SK-N-SH treated with all-trans-retinoic acid at 6 μM for 48 hours (cell line): ENCODE measurements around the gene SH3RF2.

Experiments
- ATAC-seq: fragments of 200-7000 bp; cut with Tn5 transposase; 3 replicates; pipeline ENCODE4 v1.9.1; 2020; ENCODE audit warnings: mild to moderate bottlenecking, moderate library complexity
- ARNTL ChIP-seq: fragments of 450-650 bp; formaldehyde crosslinking; IDR thresholded peaks from 2 replicates; pipeline ENCODE4 v1.5.0; 2020; ENCODE audit warnings: low read depth, mild to moderate bottlenecking, moderate library complexity, borderline replicate concordance
- CSDC2 ChIP-seq: fragments of 250-450 bp; sonication (Bioruptor Pico); IDR thresholded peaks from 2 replicates; pipeline ENCODE4 v1.5.0; 2020; ENCODE audit warnings: mild to moderate bottlenecking, moderate library complexity
- ESRRG ChIP-seq: fragments of 250-450 bp; sonication (Bioruptor Pico); IDR thresholded peaks from 2 replicates; pipeline ENCODE4 v1.6.1; 2021; ENCODE audit warnings: mild to moderate bottlenecking
- GLIS3 ChIP-seq: fragments of 250-450 bp; sonication (Bioruptor Pico); IDR thresholded peaks from 2 replicates; pipeline ENCODE4 v1.5.0; 2020; ENCODE audit warnings: mild to moderate bottlenecking, moderate library complexity
- ISL1 ChIP-seq: fragments of 250-450 bp; sonication (Bioruptor Pico); IDR thresholded peaks from 2 replicates; pipeline ENCODE4 v2.1.2; 2022; ENCODE audit warnings: mild to moderate bottlenecking, moderate library complexity
- OSR1 ChIP-seq: fragments of 250-450 bp; sonication (Bioruptor Pico); IDR thresholded peaks from 2 replicates; pipeline ENCODE4 v1.8.0; 2022; ENCODE audit warnings: moderate library complexity, mild to moderate bottlenecking, inconsistent platforms
- PPARA ChIP-seq: fragments of 250-450 bp; sonication (Bioruptor Pico); IDR thresholded peaks from 2 replicates; pipeline ENCODE4 v1.5.0; 2020; ENCODE audit warnings: mild to moderate bottlenecking, borderline replicate concordance
- RARB ChIP-seq: fragments of 250-450 bp; sonication (Bioruptor Pico); IDR thresholded peaks from 2 replicates; pipeline ENCODE4 v1.8.0; 2021; ENCODE audit warnings: mild to moderate bottlenecking, moderate library complexity
- SNAI2 ChIP-seq: fragments of 250-450 bp; sonication (Bioruptor Pico); IDR thresholded peaks from 2 replicates; pipeline ENCODE4 v1.5.0; 2020; ENCODE audit warnings: mild to moderate bottlenecking, moderate library complexity
- TCF4 ChIP-seq: fragments of 250-450 bp; sonication (Bioruptor Pico); IDR thresholded peaks from 2 replicates; pipeline ENCODE4 v1.8.0; 2021; ENCODE audit warnings: mild to moderate bottlenecking, moderate library complexity, borderline replicate concordance
- ZC3H10 ChIP-seq: fragments of 250-450 bp; sonication (Bioruptor Pico); IDR thresholded peaks from 2 replicates; pipeline ENCODE4 v1.5.1; 2021; ENCODE audit warnings: mild to moderate bottlenecking, moderate library complexity
- ZFP3 ChIP-seq: fragments of 250-450 bp; sonication (Bioruptor Pico); IDR thresholded peaks from 2 replicates; pipeline ENCODE4 v1.5.0; 2020; ENCODE audit warnings: mild to moderate bottlenecking, moderate library complexity
- ZFP30 ChIP-seq: fragments of 450-650 bp; formaldehyde crosslinking; IDR thresholded peaks from 2 replicates; pipeline ENCODE4 v1.5.0; 2022; ENCODE audit warnings: mild to moderate bottlenecking, moderate library complexity
- ZNF565 ChIP-seq: fragments of 450-650 bp; formaldehyde crosslinking; conservative IDR thresholded peaks from 2 replicates; pipeline ENCODE4 v1.5.0; 2020; ENCODE audit warnings: low read depth, mild to moderate bottlenecking, moderate library complexity
- ZNF70 ChIP-seq: fragments of 450-650 bp; formaldehyde crosslinking; IDR thresholded peaks from 2 replicates; pipeline ENCODE4 v1.5.0; 2020; ENCODE audit warnings: mild to moderate bottlenecking, moderate library complexity
- ZNF8 ChIP-seq: fragments of 450-650 bp; formaldehyde crosslinking; IDR thresholded peaks from 2 replicates; pipeline ENCODE4 v1.5.0; 2020; ENCODE audit warnings: mild to moderate bottlenecking, moderate library complexity
- TF ChIP-seq, protein P1 (sequence below): fragments of 250-450 bp; sonication (Bioruptor Pico); IDR thresholded peaks from 2 replicates; pipeline ENCODE4 v1.8.0; 2021; ENCODE audit warnings: low read depth, mild to moderate bottlenecking, moderate library complexity, borderline replicate concordance
- TF ChIP-seq, protein P2 (sequence below): fragments of 250-450 bp; sonication (Bioruptor Pico); IDR thresholded peaks from 2 replicates; pipeline ENCODE4 v1.5.1; 2020; ENCODE audit warnings: low read depth, mild to moderate bottlenecking, moderate library complexity
- TF ChIP-seq, protein P3 (sequence below): fragments of 250-450 bp; sonication (Bioruptor Pico); IDR thresholded peaks from 2 replicates; pipeline ENCODE4 v1.8.0; 2020; ENCODE audit warnings: mild to moderate bottlenecking, moderate library complexity, borderline replicate concordance
- TF ChIP-seq, protein P4 (sequence below): fragments of 250-450 bp; sonication (Bioruptor Pico); IDR thresholded peaks from 2 replicates; pipeline ENCODE4 v1.5.0; 2020; ENCODE audit warnings: mild to moderate bottlenecking, moderate library complexity
- TF ChIP-seq, protein P5 (sequence below): fragments of 250-450 bp; sonication (Bioruptor Pico); IDR thresholded peaks from 2 replicates; pipeline ENCODE4 v1.5.1; 2021; ENCODE audit warnings: mild to moderate bottlenecking, moderate library complexity

Gene SH3RF2

DNA sequence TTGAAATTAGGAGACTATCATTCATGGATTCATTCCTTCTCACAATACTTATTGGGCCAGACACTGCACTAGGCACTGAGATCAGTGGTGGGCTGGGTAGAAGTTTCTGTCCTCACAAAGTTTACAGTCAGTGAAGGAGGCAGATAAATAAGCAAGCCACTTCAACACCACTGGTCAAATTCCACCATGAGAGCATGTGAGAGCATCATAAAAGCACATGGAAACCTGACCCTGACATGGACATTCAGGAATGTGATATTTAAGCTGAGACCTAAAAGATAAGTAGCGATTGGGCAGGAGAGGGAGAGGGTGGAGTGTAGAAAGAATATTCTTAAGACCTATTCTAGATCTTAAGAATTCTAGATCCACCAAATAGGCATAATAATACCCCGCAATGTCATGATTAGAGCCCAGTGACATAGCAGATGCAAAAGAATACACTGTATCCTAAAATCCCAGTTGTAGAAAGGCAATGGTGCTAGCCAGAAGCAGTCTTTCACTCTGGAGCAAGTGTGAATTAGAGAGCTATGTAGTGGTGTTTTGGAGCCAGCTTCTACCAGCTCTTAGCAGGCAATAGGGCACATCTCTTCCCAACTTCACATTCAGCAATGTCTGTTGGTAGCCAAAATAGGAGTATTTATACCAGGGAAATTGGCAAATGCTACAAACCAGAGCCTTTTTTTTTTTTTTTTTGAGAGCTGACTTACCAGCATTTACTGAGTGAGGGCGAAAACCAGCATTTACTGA, 46.4 kb downstream of the SH3RF2 start:
- no peak for ATAC-seq
- no peak for TF ChIP-seq OSR1 (CRISPR knock-in tag)
- no peak for TF ChIP-seq ZNF70 (CRISPR knock-in tag)
- TF ChIP-seq, protein P1, sequence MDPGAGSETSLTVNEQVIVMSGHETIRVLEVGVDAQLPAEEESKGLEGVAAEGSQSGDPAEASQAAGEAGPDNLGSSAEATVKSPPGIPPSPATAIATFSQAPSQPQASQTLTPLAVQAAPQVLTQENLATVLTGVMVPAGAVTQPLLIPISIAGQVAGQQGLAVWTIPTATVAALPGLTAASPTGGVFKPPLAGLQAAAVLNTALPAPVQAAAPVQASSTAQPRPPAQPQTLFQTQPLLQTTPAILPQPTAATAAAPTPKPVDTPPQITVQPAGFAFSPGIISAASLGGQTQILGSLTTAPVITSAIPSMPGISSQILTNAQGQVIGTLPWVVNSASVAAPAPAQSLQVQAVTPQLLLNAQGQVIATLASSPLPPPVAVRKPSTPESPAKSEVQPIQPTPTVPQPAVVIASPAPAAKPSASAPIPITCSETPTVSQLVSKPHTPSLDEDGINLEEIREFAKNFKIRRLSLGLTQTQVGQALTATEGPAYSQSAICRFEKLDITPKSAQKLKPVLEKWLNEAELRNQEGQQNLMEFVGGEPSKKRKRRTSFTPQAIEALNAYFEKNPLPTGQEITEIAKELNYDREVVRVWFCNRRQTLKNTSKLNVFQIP (CRISPR knock-in tag) = no peak
- no peak for TF ChIP-seq ZNF565 (CRISPR knock-in tag)

DNA sequence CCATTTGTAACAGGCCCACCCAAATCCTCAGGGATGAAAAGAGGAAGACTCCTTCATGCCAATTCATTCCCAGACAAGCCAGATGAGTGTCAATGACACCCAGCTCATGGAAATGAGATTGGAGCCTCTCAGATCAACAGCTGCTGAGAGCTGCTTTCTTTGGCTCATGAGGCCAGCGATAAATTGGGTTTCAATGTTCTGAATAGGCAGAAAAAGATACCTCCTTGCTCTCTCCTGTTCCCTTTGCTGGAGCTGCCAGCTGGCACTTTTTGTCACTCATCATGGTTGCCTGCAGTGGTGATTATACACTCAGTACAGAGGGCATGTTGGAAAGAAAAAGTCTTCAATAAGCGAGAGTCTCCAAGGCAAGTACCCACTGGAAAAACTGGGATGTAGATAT, 47.1 kb downstream of the SH3RF2 start:
- ATAC-seq = no peak

DNA sequence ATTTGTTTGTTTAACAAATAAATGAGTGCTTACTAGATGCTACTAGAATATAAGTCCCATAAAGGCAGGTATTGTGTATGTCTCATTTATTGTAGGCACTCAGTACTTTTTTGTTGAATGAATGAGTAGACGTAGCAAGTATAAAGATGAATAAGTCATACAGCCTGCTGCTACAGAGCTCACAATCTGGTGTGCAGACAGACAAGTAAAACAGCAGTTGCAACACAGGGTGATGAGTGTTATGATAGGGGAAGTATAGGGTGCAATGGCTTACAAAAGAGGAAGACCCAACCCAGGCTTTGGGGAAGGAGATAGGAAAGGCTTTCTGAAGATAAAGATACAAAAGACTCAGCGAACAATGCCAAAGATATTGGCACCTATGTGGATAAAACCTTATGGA, 47.7 kb downstream of the SH3RF2 start:
- ATAC-seq = no peak
- TF ChIP-seq SNAI2 (no peak), ZNF8 (no peak), TCF4 (no peak), ARNTL (no peak)
- TF ChIP-seq, protein P2, sequence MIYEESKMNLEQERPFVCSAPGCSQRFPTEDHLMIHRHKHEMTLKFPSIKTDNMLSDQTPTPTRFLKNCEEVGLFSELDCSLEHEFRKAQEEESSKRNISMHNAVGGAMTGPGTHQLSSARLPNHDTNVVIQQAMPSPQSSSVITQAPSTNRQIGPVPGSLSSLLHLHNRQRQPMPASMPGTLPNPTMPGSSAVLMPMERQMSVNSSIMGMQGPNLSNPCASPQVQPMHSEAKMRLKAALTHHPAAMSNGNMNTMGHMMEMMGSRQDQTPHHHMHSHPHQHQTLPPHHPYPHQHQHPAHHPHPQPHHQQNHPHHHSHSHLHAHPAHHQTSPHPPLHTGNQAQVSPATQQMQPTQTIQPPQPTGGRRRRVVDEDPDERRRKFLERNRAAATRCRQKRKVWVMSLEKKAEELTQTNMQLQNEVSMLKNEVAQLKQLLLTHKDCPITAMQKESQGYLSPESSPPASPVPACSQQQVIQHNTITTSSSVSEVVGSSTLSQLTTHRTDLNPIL (CRISPR knock-in tag) = no peak
- TF ChIP-seq, protein P3, sequence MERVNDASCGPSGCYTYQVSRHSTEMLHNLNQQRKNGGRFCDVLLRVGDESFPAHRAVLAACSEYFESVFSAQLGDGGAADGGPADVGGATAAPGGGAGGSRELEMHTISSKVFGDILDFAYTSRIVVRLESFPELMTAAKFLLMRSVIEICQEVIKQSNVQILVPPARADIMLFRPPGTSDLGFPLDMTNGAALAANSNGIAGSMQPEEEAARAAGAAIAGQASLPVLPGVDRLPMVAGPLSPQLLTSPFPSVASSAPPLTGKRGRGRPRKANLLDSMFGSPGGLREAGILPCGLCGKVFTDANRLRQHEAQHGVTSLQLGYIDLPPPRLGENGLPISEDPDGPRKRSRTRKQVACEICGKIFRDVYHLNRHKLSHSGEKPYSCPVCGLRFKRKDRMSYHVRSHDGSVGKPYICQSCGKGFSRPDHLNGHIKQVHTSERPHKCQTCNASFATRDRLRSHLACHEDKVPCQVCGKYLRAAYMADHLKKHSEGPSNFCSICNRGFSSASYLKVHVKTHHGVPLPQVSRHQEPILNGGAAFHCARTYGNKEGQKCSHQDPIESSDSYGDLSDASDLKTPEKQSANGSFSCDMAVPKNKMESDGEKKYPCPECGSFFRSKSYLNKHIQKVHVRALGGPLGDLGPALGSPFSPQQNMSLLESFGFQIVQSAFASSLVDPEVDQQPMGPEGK (CRISPR knock-in tag) = no peak

More for the DNA sequence above, 47.1 kb downstream of the SH3RF2 start:
- TF ChIP-seq GLIS3 (CRISPR knock-in tag) (no peak), ESRRG (CRISPR knock-in tag) (no peak), ZFP3 (CRISPR knock-in tag) (no peak), CSDC2 (no peak), TCF4 (no peak), RARB (no peak), PPARA (no peak), ZNF565 (CRISPR knock-in tag) (no peak), ZC3H10 (CRISPR knock-in tag) (no peak), ZFP30 (CRISPR knock-in tag) (no peak), ISL1 (CRISPR knock-in tag) (no peak)
- TF ChIP-seq, protein P3 (CRISPR knock-in tag) = no peak
- TF ChIP-seq, protein P4, sequence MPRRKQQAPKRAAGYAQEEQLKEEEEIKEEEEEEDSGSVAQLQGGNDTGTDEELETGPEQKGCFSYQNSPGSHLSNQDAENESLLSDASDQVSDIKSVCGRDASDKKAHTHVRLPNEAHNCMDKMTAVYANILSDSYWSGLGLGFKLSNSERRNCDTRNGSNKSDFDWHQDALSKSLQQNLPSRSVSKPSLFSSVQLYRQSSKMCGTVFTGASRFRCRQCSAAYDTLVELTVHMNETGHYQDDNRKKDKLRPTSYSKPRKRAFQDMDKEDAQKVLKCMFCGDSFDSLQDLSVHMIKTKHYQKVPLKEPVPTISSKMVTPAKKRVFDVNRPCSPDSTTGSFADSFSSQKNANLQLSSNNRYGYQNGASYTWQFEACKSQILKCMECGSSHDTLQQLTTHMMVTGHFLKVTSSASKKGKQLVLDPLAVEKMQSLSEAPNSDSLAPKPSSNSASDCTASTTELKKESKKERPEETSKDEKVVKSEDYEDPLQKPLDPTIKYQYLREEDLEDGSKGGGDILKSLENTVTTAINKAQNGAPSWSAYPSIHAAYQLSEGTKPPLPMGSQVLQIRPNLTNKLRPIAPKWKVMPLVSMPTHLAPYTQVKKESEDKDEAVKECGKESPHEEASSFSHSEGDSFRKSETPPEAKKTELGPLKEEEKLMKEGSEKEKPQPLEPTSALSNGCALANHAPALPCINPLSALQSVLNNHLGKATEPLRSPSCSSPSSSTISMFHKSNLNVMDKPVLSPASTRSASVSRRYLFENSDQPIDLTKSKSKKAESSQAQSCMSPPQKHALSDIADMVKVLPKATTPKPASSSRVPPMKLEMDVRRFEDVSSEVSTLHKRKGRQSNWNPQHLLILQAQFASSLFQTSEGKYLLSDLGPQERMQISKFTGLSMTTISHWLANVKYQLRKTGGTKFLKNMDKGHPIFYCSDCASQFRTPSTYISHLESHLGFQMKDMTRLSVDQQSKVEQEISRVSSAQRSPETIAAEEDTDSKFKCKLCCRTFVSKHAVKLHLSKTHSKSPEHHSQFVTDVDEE (CRISPR knock-in tag) = no peak
- TF ChIP-seq, protein P2 (CRISPR knock-in tag) = no peak
- TF ChIP-seq, protein P5, sequence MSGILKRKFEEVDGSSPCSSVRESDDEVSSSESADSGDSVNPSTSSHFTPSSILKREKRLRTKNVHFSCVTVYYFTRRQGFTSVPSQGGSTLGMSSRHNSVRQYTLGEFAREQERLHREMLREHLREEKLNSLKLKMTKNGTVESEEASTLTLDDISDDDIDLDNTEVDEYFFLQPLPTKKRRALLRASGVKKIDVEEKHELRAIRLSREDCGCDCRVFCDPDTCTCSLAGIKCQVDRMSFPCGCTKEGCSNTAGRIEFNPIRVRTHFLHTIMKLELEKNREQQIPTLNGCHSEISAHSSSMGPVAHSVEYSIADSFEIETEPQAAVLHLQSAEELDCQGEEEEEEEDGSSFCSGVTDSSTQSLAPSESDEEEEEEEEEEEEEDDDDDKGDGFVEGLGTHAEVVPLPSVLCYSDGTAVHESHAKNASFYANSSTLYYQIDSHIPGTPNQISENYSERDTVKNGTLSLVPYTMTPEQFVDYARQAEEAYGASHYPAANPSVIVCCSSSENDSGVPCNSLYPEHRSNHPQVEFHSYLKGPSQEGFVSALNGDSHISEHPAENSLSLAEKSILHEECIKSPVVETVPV (CRISPR knock-in tag) = no peak
- TF ChIP-seq, protein P1 (CRISPR knock-in tag) = no peak
